22Rv1 (cell line): ENCODE measurements around the gene LPAR2.

Source experiments
- H3K27ac ChIP-seq: fragments of 450-650 bp; 2 replicates; pipeline ENCODE4 v1.5.1; 2017
- CTCF ChIP-seq: fragments of 450-650 bp; IDR thresholded peaks from 2 replicates; pipeline ENCODE4 v1.5.1; 2017; ENCODE audit warnings: mild to moderate bottlenecking
- ZFX ChIP-seq: fragments of 450-650 bp; IDR thresholded peaks from 2 replicates; pipeline ENCODE4 v1.6.1; 2017; ENCODE audit warnings: antibody characterized with exemption, borderline replicate concordance

The LPAR2 gene

GRCh38 chr19:19634516-19635312, 6.7 kb upstream of the LPAR2 start:
- no peak overlapping the region for H3K27ac ChIP-seq
- TF ChIP-seq ZFX (no peak), CTCF (no peak)

GRCh38 chr19:19633711-19634515, 5.9 kb upstream of the LPAR2 start:
- no peak for TF ChIP-seq ZFX
- no peak for TF ChIP-seq CTCF
- H3K27ac ChIP-seq, result no peak overlapping the region

- H3K27ac ChIP-seq, result no peak overlapping the region
- TF ChIP-seq CTCF (no peak), ZFX (no peak)
Measured at GRCh38 chr19:19632661-19633060, 4.6 kb upstream of the LPAR2 start.

GRCh38 chr19:19631346-19631745, 3.3 kb upstream of the LPAR2 start:
- TF ChIP-seq CTCF (no peak), ZFX (no peak)
- H3K27ac ChIP-seq, result no peak overlapping the region

GRCh38 chr19:19630426-19630825, 2.4 kb upstream of the LPAR2 start:
- no peak overlapping the region for H3K27ac ChIP-seq
- TF ChIP-seq CTCF, result no peak
- TF ChIP-seq ZFX, result no peak

GRCh38 chr19:19630062-19630414, 2.0 kb upstream of the LPAR2 start:
- TF ChIP-seq CTCF (no peak), ZFX (no peak)
- no peak overlapping the region for H3K27ac ChIP-seq

GRCh38 chr19:19628501-19629134, 598 bp upstream of the LPAR2 start:
- TF ChIP-seq CTCF (no peak), ZFX (no peak)
- no peak overlapping the region for H3K27ac ChIP-seq
